NB4 (cell line): ENCODE results near the gene NKX3-2.
A peak's percentile ranks its signal among the peaks of the same experiment; 100 is the strongest.

ENCODE experiments used
- DNase-seq: peaks from one replicate; pipeline ENCODE4 v3.0.0; 2010; ENCODE audit warnings: low read depth
- H3K4me3 ChIP-seq: one replicate; pipeline ENCODE4 v1.5.1; 2011; ENCODE audit warnings: mild to moderate bottlenecking, low read depth, low read length, moderate library complexity
- MYC ChIP-seq: IDR thresholded peaks from 2 replicates; pipeline ENCODE4 v1.6.1; 2011; ENCODE audit warnings: low read depth, low read length
- POLR2A ChIP-seq: IDR thresholded peaks from 2 replicates; pipeline ENCODE4 v1.6.1; 2011; ENCODE audit warnings: mild to moderate bottlenecking; ENCODE audit not compliant: insufficient read length; ENCODE audit errors: extremely low read depth
- TF ChIP-seq, protein P1 (sequence below): IDR thresholded peaks from one replicate; pipeline ENCODE4 v1.5.1; 2012; ENCODE audit warnings: low read depth, low read length
- TF ChIP-seq, protein P2 (sequence below): IDR thresholded peaks from 2 replicates; pipeline ENCODE4 v1.6.1; 2011; ENCODE audit warnings: low read depth, low read length

NKX3-2 gene

DNA sequence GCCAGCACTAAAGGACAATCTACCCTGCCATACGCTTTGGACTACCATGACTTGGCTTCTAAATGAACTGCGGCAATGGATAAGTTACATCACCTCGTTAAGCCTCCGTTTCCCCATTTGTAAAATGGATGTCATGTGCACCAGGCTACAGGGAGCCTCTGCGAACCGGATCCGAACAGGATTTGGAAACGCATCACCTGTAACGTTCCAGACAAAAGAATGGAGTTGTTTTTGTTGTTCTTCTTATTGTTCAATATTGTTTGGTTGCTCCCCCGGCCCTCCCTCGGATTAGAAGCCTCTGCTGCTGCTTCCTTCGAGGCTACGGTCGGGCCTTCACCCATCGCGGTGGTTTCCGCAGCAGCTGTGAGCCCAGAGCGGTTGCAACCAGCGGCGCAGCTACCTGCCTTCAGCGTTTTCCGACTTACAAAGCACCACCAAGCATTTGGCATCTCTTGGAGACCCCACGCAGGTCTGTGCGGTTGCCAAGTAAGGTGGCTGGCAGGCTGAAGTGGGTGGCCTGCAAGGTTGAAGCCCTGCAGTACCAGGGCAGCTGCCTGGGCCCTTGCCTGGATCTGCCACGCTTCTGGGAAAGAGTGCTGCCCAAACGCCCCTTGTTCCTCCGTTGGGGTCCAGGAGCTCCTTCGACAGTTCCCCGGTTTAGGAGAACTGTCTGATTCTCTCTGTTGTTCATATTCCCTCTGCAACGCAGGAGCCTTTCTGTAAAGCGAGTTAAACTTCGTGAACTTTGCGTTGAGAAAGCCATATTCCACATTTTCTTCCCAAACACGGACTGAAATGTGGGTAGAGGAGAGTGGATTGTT, 7.1 kb downstream of the NKX3-2 start:
- H3K4me3 ChIP-seq: no peak overlapping the region
- no peak for TF ChIP-seq POLR2A
- TF ChIP-seq MYC: no peak
- TF ChIP-seq, protein P1, sequence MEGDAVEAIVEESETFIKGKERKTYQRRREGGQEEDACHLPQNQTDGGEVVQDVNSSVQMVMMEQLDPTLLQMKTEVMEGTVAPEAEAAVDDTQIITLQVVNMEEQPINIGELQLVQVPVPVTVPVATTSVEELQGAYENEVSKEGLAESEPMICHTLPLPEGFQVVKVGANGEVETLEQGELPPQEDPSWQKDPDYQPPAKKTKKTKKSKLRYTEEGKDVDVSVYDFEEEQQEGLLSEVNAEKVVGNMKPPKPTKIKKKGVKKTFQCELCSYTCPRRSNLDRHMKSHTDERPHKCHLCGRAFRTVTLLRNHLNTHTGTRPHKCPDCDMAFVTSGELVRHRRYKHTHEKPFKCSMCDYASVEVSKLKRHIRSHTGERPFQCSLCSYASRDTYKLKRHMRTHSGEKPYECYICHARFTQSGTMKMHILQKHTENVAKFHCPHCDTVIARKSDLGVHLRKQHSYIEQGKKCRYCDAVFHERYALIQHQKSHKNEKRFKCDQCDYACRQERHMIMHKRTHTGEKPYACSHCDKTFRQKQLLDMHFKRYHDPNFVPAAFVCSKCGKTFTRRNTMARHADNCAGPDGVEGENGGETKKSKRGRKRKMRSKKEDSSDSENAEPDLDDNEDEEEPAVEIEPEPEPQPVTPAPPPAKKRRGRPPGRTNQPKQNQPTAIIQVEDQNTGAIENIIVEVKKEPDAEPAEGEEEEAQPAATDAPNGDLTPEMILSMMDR: no peak
- TF ChIP-seq, protein P2, sequence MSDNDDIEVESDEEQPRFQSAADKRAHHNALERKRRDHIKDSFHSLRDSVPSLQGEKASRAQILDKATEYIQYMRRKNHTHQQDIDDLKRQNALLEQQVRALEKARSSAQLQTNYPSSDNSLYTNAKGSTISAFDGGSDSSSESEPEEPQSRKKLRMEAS: no peak
- no peak for DNase-seq

DNA sequence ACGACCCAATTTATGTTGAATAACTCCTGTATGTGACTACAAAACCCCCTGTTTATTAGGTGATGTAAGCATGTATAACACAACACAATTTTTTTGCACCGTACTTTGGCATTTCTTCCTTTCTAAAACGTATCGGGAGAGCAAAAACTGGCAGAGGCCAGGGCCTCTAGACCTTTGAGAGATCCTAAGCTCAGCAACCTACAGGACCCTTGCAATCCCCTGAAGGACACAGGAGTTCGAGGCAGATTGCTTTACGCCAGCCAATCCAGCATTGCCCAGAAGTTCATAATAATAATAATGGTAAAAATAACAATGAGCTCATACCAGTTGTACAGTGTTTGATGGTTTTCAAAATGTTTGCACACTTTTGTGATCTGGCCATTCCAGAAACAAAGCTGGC, 7.7 kb downstream of the NKX3-2 start:
- no peak overlapping the region for H3K4me3 ChIP-seq
- DNase-seq: no peak
- TF ChIP-seq MYC (no peak), POLR2A (no peak)
- TF ChIP-seq, protein P2: no peak
- TF ChIP-seq, protein P1: no peak

DNA sequence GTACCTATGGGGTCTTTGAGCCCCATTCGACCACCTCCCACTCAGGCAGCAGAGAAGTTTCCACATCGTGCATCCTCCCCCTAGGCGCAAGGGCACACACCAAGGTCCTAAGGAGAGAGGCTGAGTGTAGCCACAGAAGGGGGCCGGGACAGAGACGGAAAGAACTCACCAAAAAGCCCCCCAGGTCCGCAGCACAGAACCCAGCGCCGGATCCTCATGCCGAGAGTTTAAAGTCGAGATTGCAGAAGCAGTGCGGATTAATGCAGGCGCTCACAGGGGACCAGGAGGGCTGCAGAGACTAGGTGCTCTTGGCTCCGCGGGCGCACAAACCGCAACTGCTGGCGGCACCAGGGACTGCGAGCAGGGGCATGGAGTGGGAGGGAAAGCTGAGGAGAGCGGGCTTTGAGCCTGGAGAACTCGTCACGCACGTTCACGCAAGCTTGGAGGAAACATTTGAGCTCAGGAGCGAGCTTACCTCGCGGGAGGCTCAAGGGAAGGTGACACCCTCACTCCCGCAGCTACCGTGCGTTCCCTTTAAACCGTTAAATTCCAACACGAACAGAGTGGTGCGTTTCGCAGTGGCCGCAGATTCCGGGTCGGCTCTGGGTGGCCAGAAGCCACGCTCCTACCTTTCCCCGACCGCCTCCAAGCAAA, 8.5 kb downstream of the NKX3-2 start:
- DNase-seq: peak; percentile 64
- TF ChIP-seq, protein P1: no peak
- TF ChIP-seq MYC: no peak
- TF ChIP-seq POLR2A: no peak
- TF ChIP-seq, protein P2: no peak
- no peak overlapping the region for H3K4me3 ChIP-seq

DNA sequence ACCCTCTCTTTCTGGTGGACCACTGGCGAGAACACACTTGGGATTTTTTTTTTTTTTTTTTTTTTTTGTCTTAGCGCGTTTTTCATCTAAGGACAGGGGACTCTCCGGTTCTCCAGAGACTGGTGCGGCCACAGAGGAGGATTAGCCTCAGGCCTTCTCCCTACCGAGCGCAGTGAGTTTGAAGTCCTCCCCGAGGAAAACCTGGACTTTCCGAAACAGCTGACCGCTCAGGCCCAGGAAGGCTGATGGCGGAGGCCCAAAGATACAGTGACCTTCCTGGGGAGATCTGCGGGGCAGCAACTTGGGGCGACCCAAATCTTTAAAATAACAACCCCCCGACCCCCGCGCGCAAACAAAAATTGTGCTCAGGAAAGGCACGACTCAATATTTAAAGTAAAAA, 9.2 kb downstream of the NKX3-2 start:
- DNase-seq: no peak
- H3K4me3 ChIP-seq: no peak overlapping the region

DNA sequence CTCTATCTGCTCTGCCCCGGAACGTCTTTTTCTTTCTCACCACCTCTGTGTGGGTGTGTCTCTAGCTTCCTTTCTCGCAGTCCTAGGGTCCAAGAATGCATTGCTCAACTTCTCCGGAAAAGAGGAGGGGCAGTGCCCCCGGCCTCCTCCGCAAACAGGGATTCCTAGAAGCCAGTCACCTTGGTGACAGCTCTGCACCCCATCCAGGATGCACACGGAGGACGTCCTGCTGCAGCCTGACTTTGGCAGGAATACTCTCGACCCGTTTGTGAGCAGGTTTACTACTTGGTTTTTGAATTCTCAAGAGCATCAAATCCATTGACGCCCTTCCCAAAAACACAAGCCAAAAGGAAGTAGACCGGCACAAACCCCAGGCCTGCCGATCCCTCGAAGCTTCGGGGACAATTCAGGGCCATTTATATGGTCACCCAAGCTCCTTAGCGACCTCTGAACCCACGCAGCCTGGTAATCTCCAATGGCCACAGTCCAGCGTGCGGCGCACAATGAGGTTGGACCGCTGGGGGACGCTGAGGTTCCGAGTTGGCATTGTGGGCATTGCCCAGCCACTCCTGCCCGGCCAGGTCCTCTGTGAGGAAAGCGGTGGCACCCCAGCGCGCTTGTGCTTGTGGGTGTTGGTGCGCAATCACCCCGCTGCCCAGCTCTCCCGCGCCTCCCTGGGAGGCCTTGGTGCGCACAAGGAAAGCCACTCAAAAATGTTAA, 9.8 kb downstream of the NKX3-2 start:
- DNase-seq: peak; percentile 58
- TF ChIP-seq, protein P1: no peak
- TF ChIP-seq, protein P2: no peak
- no peak for TF ChIP-seq MYC
- TF ChIP-seq POLR2A: no peak
- H3K4me3 ChIP-seq: no peak overlapping the region

More for the DNA sequence above, 9.2 kb downstream of the NKX3-2 start:
- no peak for TF ChIP-seq MYC
- TF ChIP-seq, protein P1: no peak
- TF ChIP-seq POLR2A: no peak
- TF ChIP-seq, protein P2: no peak
